ENCODE data around the gene ERC2. TPM values are rescaled to one million over a fixed set of nuclear protein-coding genes. Genes with fewer than 3 reads are reported as not detected.

The ERC2 gene
- total and polyA plus RNA-seq, 2 donors (not counting 3 experiments of a cell fraction or from before 2014, with no cell fraction given): 5.6 to 15.5 TPM

- Histone ChIP-seq H3K9ac (replicated peaks; ENCODE audit: extremely low read depth, insufficient read depth, low read length) (no peak overlapping the region), H2AFZ (ENCODE audit: low read depth, low read length) (no peak overlapping the region), H3K36me3 (ENCODE audit: control insufficient read depth in 2 of 2, extremely low read depth in 1 of 2, insufficient read depth in 2 of 2, low read length in 2 of 2) (no peaks in the 10 kb centered on the region), H3K9me3 (replicated peaks; ENCODE audit: control insufficient read depth, insufficient read depth, low read length) (no peaks in the 10 kb centered on the region), H3K4me2 (ENCODE audit: insufficient read depth, low read length) (no peak overlapping the region), H3K79me2 (ENCODE audit: control insufficient read depth, insufficient read depth, low read length) (no peaks in the 10 kb centered on the region), H3K9me1 (replicated peaks; ENCODE audit: control insufficient read depth, extremely low read depth, insufficient read depth, low read length) (no peaks in the 10 kb centered on the region), H3K4me1 (ENCODE audit: control insufficient read depth, extremely low read depth, insufficient read depth, low read length) (no peaks in the 10 kb centered on the region), H3K4me3 (replicated peaks in 1 of 3; ENCODE audit: insufficient read depth in 1 of 3, low read depth in 1 of 3, low read length in 3 of 3) (no peak overlapping the region), H4K20me1 (replicated peaks; ENCODE audit: control insufficient read depth, extremely low read depth, insufficient read depth, low read length) (no peaks in the 10 kb centered on the region), H3K27ac (ENCODE audit: insufficient read depth, low read depth, low read length) (no peak overlapping the region), H3K27me3 (ENCODE audit: control insufficient read depth in 2 of 2, insufficient read depth in 2 of 2, low read length in 2 of 2) (no peaks in the 10 kb centered on the region)
- CTCF ChIA-PET: interaction anchor here (1.0 to 1.1 kb wide), 3 partner anchors 11 to 248 kb away, joined by 3 read pairs; no protein-coding TSS in a partner anchor
- dilution Hi-C loops (cut with MboI; ENCODE audit: extremely low pct_ligation_motif_present, low sequenced_read_pairs) (no loop called here), intact Hi-C loops (cut with micrococcal nuclease) (no loop called here)
- DNase-seq (ENCODE audit: low read depth, low spot score) (no peak), FAIRE-seq (no peak)
- no TSS peak for BruUV-seq (replicated peaks)
- no peak for TF ChIP-seq CTCF (IDR thresholded peaks at IDR 0.05; ENCODE audit: extremely low read depth in 1 of 2, insufficient read depth in 1 of 2, low read depth in 1 of 2, low read length in 2 of 2)
- TF ChIP-seq, protein P1, sequence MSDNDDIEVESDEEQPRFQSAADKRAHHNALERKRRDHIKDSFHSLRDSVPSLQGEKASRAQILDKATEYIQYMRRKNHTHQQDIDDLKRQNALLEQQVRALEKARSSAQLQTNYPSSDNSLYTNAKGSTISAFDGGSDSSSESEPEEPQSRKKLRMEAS (IDR thresholded peaks at IDR 0.05; ENCODE audit: insufficient read depth, insufficient read length): no peak
- TF ChIP-seq POLR2AphosphoS5 (IDR thresholded peaks at IDR 0.05; ENCODE audit: insufficient read depth, low read depth, low read length): no peak
- POLR2A ChIA-PET: no interaction called here
Observed at GRCh38 chr3:56003129-56003528, 465.1 kb downstream of the ERC2 start.

GRCh38 chr3:56001991-56002390 is 466.3 kb downstream of the ERC2 start:
- Histone ChIP-seq H3K4me2 (ENCODE audit: insufficient read depth, low read length) (no peak overlapping the region), H3K4me1 (ENCODE audit: control insufficient read depth, extremely low read depth, insufficient read depth, low read length) (no peaks in the 10 kb centered on the region), H3K27ac (ENCODE audit: insufficient read depth, low read depth, low read length) (no peak overlapping the region), H3K9ac (replicated peaks; ENCODE audit: extremely low read depth, insufficient read depth, low read length) (no peak overlapping the region), H4K20me1 (replicated peaks; ENCODE audit: control insufficient read depth, extremely low read depth, insufficient read depth, low read length) (no peaks in the 10 kb centered on the region), H3K79me2 (ENCODE audit: control insufficient read depth, insufficient read depth, low read length) (no peaks in the 10 kb centered on the region), H3K36me3 (ENCODE audit: control insufficient read depth in 2 of 2, extremely low read depth in 1 of 2, insufficient read depth in 2 of 2, low read length in 2 of 2) (no peaks in the 10 kb centered on the region), H3K9me1 (replicated peaks; ENCODE audit: control insufficient read depth, extremely low read depth, insufficient read depth, low read length) (no peaks in the 10 kb centered on the region), H3K9me3 (replicated peaks; ENCODE audit: control insufficient read depth, insufficient read depth, low read length) (no peaks in the 10 kb centered on the region), H2AFZ (ENCODE audit: low read depth, low read length) (no peak overlapping the region), H3K4me3 (replicated peaks in 1 of 3; ENCODE audit: insufficient read depth in 1 of 3, low read depth in 1 of 3, low read length in 3 of 3) (no peak overlapping the region), H3K27me3 (ENCODE audit: control insufficient read depth in 2 of 2, insufficient read depth in 2 of 2, low read length in 2 of 2) (no peaks in the 10 kb centered on the region)
- no TSS peak for BruUV-seq (replicated peaks)
- FAIRE-seq (no peak), DNase-seq (ENCODE audit: low read depth, low spot score) (no peak)
- ChIA-PET CTCF (interaction anchor here (1.0 to 1.4 kb wide), 2 partner anchors 13 to 35 kb away, joined by 3 read pairs; no protein-coding TSS in a partner anchor), POLR2A (interaction anchor here (0.6 kb wide), 2 partner anchors 16 to 254 kb away, joined by 3 read pairs; no protein-coding TSS in a partner anchor)
- TF ChIP-seq, protein P1 (IDR thresholded peaks at IDR 0.05; ENCODE audit: insufficient read depth, insufficient read length): no peak
- TF ChIP-seq POLR2AphosphoS5 (IDR thresholded peaks at IDR 0.05; ENCODE audit: insufficient read depth, low read depth, low read length) (no peak), EZH2 (IDR thresholded peaks at IDR 0.05; ENCODE audit: borderline replicate concordance, low read depth, low read length, severe bottlenecking) (no peak)
- dilution Hi-C loops (cut with MboI; ENCODE audit: extremely low pct_ligation_motif_present, low sequenced_read_pairs) (no loop called here), intact Hi-C loops (cut with micrococcal nuclease) (no loop called here)
